Panc1 (cell line): ENCODE results near the gene FRMD4A.

ENCODE experiments used
- POLR2AphosphoS5 ChIP-seq: IDR thresholded peaks from 2 replicates; pipeline ENCODE4 v1.6.1; 2012; ENCODE audit warnings: mild to moderate bottlenecking, low read depth, low read length, moderate library complexity
- REST ChIP-seq, 2 experiments: IDR thresholded peaks; 2 replicates each; pipeline ENCODE4 v1.6.1; 2011 to 2012; ENCODE audit warnings: low read depth in 2 of 2, control low read depth in 1 of 2, low read length in 1 of 2, mild to moderate bottlenecking in 1 of 2, moderate library complexity in 1 of 2; ENCODE audit not compliant: insufficient read depth in 1 of 2
- SIN3A ChIP-seq: IDR thresholded peaks from 2 replicates; pipeline ENCODE4 v1.6.1; 2012; ENCODE audit warnings: low read depth, mild to moderate bottlenecking, low read length, moderate library complexity, borderline replicate concordance; ENCODE audit not compliant: insufficient read depth
- TCF7L2 ChIP-seq: IDR thresholded peaks from 2 replicates; pipeline ENCODE4 v1.6.1; 2011; ENCODE audit warnings: mild to moderate bottlenecking, low read depth, low read length, inconsistent platforms
- TF ChIP-seq, protein P1 (sequence below): fragments of 450-650 bp; IDR thresholded peaks from 2 replicates; pipeline ENCODE4 v1.5.1; 2017; ENCODE audit warnings: mild to moderate bottlenecking

- TF ChIP-seq, protein P1, sequence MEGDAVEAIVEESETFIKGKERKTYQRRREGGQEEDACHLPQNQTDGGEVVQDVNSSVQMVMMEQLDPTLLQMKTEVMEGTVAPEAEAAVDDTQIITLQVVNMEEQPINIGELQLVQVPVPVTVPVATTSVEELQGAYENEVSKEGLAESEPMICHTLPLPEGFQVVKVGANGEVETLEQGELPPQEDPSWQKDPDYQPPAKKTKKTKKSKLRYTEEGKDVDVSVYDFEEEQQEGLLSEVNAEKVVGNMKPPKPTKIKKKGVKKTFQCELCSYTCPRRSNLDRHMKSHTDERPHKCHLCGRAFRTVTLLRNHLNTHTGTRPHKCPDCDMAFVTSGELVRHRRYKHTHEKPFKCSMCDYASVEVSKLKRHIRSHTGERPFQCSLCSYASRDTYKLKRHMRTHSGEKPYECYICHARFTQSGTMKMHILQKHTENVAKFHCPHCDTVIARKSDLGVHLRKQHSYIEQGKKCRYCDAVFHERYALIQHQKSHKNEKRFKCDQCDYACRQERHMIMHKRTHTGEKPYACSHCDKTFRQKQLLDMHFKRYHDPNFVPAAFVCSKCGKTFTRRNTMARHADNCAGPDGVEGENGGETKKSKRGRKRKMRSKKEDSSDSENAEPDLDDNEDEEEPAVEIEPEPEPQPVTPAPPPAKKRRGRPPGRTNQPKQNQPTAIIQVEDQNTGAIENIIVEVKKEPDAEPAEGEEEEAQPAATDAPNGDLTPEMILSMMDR, result no peak
- TF ChIP-seq REST (IDR thresholded peaks at IDR 0.05; ENCODE audit: insufficient read depth in 1 of 2, low read depth in 2 of 2, low read length in 1 of 2) (no peak), POLR2AphosphoS5 (no peak), SIN3A (no peak), TCF7L2 (no peak)
Observed at GRCh38 chr10:14244147-14244546, 86.6 kb downstream of the FRMD4A start.
